OCI-LY1 (cell line): ENCODE data around the gene PDE4D.

Experiments used
- H2AFZ ChIP-seq: fragments of 200-600 bp; sonication (generic), shearing (Covaris generic); 2 replicates; pipeline ENCODE4 v1.6.0; 2014; ENCODE audit warnings: antibody characterized with exemption, mild to moderate bottlenecking, low read length
- H3F3A ChIP-seq: fragments of 200-600 bp; sonication (generic), shearing (Covaris generic); 2 replicates; pipeline ENCODE4 v1.6.0; 2014; ENCODE audit warnings: mild to moderate bottlenecking, antibody characterized with exemption, low read length, moderate library complexity; ENCODE audit not compliant: insufficient read depth
- H3K27ac ChIP-seq: fragments of 200-600 bp; sonication (generic); 2 replicates; pipeline ENCODE4 v1.5.1; 2014; ENCODE audit warnings: low read length, mixed run types, mild to moderate bottlenecking, low read depth; ENCODE audit not compliant: poor library complexity, severe bottlenecking
- H3K27me3 ChIP-seq: fragments of 200-600 bp; sonication (generic); 2 replicates; pipeline ENCODE4 v1.6.0; 2014; ENCODE audit warnings: antibody characterized with exemption, mild to moderate bottlenecking, low read length, moderate library complexity; ENCODE audit not compliant: insufficient read depth
- H3K36me3 ChIP-seq: fragments of 200-600 bp; sonication (generic); 2 replicates; pipeline ENCODE4 v1.6.1; 2014; ENCODE audit warnings: mild to moderate bottlenecking, antibody characterized with exemption, low read length, moderate library complexity, mixed read lengths; ENCODE audit not compliant: insufficient read depth
- H3K4me1 ChIP-seq: fragments of 200-600 bp; sonication (generic); 2 replicates; pipeline ENCODE4 v1.5.1; 2014; ENCODE audit warnings: mild to moderate bottlenecking, low read length, moderate library complexity; ENCODE audit not compliant: insufficient read depth, severe bottlenecking
- H3K4me2 ChIP-seq: fragments of 200-600 bp; sonication (generic), shearing (Covaris generic); 2 replicates; pipeline ENCODE4 v1.6.1; 2014; ENCODE audit warnings: low read length
- H3K4me3 ChIP-seq: fragments of 200-600 bp; sonication (generic); 2 replicates; pipeline ENCODE4 v1.5.1; 2014; ENCODE audit warnings: low read length, low read depth, mild to moderate bottlenecking, mixed read lengths; ENCODE audit not compliant: poor library complexity, severe bottlenecking
- H3K79me2 ChIP-seq: fragments of 200-600 bp; shearing (Covaris generic); 2 replicates; pipeline ENCODE4 v1.6.1; 2016; ENCODE audit warnings: mixed run types, low read length, mixed read lengths; ENCODE audit not compliant: insufficient read depth
- H3K9ac ChIP-seq: fragments of 200-600 bp; sonication (generic), shearing (Covaris generic); 2 replicates; pipeline ENCODE4 v1.6.1; 2014; ENCODE audit warnings: mild to moderate bottlenecking, low read length, mixed read lengths
- H3K9me2 ChIP-seq: fragments of 200-600 bp; sonication (generic), shearing (Covaris generic); 2 replicates; pipeline ENCODE4 v1.6.1; 2014; ENCODE audit warnings: low read depth, mild to moderate bottlenecking, low read length, mixed read lengths
- H3K9me3 ChIP-seq: fragments of 200-600 bp; shearing (Covaris generic); 2 replicates; pipeline ENCODE4 v1.6.1; 2014; ENCODE audit warnings: low read length, mixed read lengths
- H4K20me1 ChIP-seq: fragments of 200-600 bp; sonication (generic), shearing (Covaris generic); 2 replicates; pipeline ENCODE4 v1.6.0; 2016; ENCODE audit warnings: mild to moderate bottlenecking, low read length; ENCODE audit not compliant: insufficient read depth
- EZH2 ChIP-seq: fragments of 200-600 bp; sonication (generic), shearing (Covaris generic); IDR thresholded peaks from 2 replicates; pipeline ENCODE4 v1.8.0; 2017; ENCODE audit warnings: borderline replicate concordance, mixed run types, mild to moderate bottlenecking, antibody characterized with exemption, low read length, moderate library complexity, mixed read lengths
- TF ChIP-seq, protein P1 (sequence below): fragments of 200-600 bp; sonication (generic), shearing (Covaris generic); IDR thresholded peaks from 2 replicates; pipeline ENCODE4 v1.5.1; 2017; ENCODE audit warnings: mild to moderate bottlenecking, antibody characterized with exemption, low read length, moderate library complexity, mixed read lengths

Gene PDE4D

DNA sequence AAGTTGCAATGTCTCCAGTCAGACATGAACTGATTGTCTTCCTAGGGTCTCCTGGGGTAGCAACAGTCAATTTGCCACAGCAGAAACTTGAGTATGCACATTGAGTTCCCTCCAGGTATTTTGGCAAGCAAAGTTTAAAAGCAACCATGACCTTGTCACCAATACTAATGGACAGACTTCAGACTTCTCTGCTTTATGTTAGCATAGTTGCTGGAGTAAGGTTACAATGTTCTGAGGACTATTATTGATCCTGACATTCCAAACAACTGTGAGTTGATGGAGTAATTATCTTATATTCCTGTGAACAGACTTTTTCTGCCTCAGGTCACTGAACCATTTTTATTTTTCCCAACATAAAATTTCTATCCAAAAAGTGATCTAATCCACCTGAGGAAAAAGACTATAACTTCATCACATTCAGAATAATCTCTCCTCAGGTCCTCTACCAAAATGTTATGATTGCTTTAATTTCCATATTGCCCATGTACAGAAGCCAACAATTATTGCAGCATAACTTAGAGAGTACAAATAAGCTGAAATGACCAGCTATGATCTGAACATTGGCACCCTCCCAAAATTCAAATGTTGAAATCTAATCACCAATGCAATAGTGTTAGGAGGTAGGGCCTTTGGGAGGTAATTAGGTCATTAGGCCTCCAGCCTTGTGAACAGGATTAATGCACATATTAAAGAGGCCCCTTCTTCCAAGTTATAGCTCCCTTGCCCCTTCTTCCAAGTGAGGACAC, 228.3 kb downstream of the PDE4D start:
- Histone ChIP-seq H4K20me1 (no peaks in the 10 kb centered on the region), H3K9ac (no peak overlapping the region), H3F3A (no peaks in the 10 kb centered on the region), H3K4me3 (no peak overlapping the region), H3K36me3 (no peaks in the 10 kb centered on the region), H3K79me2 (no peaks in the 10 kb centered on the region), H3K4me1 (no peaks in the 10 kb centered on the region), H3K27me3 (no peaks in the 10 kb centered on the region), H3K9me2 (no peaks in the 10 kb centered on the region), H3K9me3 (no peaks in the 10 kb centered on the region), H2AFZ (no peak overlapping the region), H3K4me2 (no peak overlapping the region), H3K27ac (no peak overlapping the region)
- TF ChIP-seq, protein P1, sequence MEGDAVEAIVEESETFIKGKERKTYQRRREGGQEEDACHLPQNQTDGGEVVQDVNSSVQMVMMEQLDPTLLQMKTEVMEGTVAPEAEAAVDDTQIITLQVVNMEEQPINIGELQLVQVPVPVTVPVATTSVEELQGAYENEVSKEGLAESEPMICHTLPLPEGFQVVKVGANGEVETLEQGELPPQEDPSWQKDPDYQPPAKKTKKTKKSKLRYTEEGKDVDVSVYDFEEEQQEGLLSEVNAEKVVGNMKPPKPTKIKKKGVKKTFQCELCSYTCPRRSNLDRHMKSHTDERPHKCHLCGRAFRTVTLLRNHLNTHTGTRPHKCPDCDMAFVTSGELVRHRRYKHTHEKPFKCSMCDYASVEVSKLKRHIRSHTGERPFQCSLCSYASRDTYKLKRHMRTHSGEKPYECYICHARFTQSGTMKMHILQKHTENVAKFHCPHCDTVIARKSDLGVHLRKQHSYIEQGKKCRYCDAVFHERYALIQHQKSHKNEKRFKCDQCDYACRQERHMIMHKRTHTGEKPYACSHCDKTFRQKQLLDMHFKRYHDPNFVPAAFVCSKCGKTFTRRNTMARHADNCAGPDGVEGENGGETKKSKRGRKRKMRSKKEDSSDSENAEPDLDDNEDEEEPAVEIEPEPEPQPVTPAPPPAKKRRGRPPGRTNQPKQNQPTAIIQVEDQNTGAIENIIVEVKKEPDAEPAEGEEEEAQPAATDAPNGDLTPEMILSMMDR = no peak
- TF ChIP-seq EZH2 = no peak

DNA sequence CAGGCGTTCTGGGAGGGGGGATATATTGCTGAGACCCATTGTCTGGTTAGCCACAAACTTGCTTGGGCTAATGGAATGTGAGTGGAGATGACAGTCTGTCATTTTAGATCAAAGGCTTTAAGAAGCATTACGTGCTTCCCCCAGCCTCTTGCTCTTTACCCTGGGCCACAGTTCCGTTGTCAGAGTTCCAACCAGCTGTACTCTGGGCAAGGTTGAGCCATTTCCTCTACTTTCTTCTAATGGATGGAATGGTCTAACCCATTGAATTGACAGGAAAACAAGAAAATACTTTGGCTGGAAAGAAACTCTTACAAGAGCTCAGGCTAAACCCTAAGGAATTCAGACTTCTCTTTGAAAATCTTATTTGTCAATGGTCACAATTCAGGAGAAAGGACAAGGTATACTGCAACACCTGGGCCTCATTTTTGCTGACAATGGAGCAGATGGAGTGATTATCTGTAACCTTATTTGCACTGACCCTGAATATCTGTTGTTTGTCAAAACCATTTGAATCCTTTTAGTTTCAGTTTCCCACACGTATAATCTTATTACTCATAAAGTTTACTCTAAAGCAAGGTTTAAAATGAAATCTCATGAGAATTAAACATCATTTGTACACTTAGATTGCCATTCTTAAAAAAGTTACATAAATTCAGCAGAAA, 231.4 kb downstream of the PDE4D start:
- Histone ChIP-seq H3F3A (no peaks in the 10 kb centered on the region), H2AFZ (no peak overlapping the region), H3K27me3 (no peaks in the 10 kb centered on the region), H3K9me3 (no peaks in the 10 kb centered on the region), H4K20me1 (no peaks in the 10 kb centered on the region), H3K4me1 (no peaks in the 10 kb centered on the region), H3K36me3 (no peaks in the 10 kb centered on the region), H3K27ac (no peak overlapping the region), H3K9me2 (no peaks in the 10 kb centered on the region), H3K4me3 (no peak overlapping the region), H3K79me2 (no peaks in the 10 kb centered on the region), H3K9ac (no peak overlapping the region), H3K4me2 (no peak overlapping the region)
- TF ChIP-seq, protein P1 = no peak
- no peak for TF ChIP-seq EZH2

DNA sequence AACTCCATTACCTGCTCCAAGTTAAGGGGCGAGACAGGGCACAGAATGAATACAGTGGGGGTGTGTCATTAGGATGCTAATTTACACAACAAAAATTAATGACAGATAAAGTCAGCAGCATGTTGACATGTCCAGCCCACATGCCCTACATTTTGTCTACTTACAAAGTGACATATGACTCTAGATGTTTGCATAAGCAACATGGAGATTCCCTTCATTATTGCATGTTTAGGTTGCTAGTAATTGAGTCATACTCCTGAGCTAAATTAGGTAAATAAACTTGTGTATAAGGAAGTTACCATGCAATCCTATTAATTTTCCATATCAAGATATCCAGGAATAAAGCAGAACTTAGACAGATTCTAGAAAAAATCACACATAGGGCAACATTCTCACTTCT, 232.2 kb downstream of the PDE4D start:
- Histone ChIP-seq H3K4me1 (no peaks in the 10 kb centered on the region), H3K79me2 (no peaks in the 10 kb centered on the region), H3F3A (no peaks in the 10 kb centered on the region), H3K27me3 (no peaks in the 10 kb centered on the region), H3K27ac (no peak overlapping the region), H3K4me3 (no peak overlapping the region), H3K36me3 (no peaks in the 10 kb centered on the region), H2AFZ (no peak overlapping the region), H3K9ac (no peak overlapping the region), H4K20me1 (no peaks in the 10 kb centered on the region), H3K9me3 (no peaks in the 10 kb centered on the region), H3K9me2 (no peaks in the 10 kb centered on the region), H3K4me2 (no peak overlapping the region)
- no peak for TF ChIP-seq EZH2
- TF ChIP-seq, protein P1 = no peak
